ENCODE measurements around the gene PKN2.

DNA sequence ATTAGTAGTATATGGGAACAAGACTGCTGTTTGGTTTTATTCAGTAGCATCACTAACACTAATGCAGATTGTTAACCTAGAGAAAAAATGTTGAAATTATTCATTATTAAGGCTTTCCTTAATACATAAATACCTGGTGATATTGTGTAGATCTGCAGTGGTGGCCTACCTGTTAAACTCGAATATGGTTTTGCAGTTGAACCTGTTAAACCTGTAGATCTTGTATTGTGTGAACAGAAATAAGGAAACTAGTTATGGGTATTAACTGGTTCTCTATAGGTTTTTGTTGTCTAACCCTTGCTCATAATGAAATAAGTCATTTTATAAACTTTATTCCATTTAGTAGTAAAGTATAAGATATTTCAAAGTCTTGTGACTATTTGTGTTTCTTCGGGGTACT, 23.9 kb downstream of the PKN2 start:
- TF ChIP-seq, protein P1, sequence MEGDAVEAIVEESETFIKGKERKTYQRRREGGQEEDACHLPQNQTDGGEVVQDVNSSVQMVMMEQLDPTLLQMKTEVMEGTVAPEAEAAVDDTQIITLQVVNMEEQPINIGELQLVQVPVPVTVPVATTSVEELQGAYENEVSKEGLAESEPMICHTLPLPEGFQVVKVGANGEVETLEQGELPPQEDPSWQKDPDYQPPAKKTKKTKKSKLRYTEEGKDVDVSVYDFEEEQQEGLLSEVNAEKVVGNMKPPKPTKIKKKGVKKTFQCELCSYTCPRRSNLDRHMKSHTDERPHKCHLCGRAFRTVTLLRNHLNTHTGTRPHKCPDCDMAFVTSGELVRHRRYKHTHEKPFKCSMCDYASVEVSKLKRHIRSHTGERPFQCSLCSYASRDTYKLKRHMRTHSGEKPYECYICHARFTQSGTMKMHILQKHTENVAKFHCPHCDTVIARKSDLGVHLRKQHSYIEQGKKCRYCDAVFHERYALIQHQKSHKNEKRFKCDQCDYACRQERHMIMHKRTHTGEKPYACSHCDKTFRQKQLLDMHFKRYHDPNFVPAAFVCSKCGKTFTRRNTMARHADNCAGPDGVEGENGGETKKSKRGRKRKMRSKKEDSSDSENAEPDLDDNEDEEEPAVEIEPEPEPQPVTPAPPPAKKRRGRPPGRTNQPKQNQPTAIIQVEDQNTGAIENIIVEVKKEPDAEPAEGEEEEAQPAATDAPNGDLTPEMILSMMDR (IDR thresholded peaks at IDR 0.05), result no peak
- no peak for TF ChIP-seq POLR2A (IDR thresholded peaks at IDR 0.05)

Data from testis (tissue), 2 donors.